Measurements from ENCODE around the gene CREBBP.

CREBBP gene

GRCh38 chr16:3850544-3850899 lies 30.0 kb downstream of the CREBBP start:
- no peak for DNase-seq

GRCh38 chr16:3849751-3850543 lies 30.6 kb downstream of the CREBBP start:
- DNase-seq = no peak

- DNase-seq = no peak
Observed at GRCh38 chr16:3846595-3847091, 33.9 kb downstream of the CREBBP start.

- no peak for DNase-seq
Observed at GRCh38 chr16:3846087-3846486, 34.4 kb downstream of the CREBBP start.

- DNase-seq = no peak
Observed at GRCh38 chr16:3842994-3843393, 37.5 kb downstream of the CREBBP start.

GRCh38 chr16:3841729-3842508 lies 38.6 kb downstream of the CREBBP start:
- DNase-seq = no peak

- DNase-seq = no peak
Observed at GRCh38 chr16:3839402-3840184, 40.9 kb downstream of the CREBBP start.

GRCh38 chr16:3838600-3839401 lies 41.7 kb downstream of the CREBBP start:
- DNase-seq = no peak

GRCh38 chr16:3837851-3838586 lies 42.5 kb downstream of the CREBBP start:
- no peak for DNase-seq

- no peak for DNase-seq
Observed at GRCh38 chr16:3836641-3837040, 43.9 kb downstream of the CREBBP start.

- DNase-seq = no peak
Observed at GRCh38 chr16:3835089-3835602, 45.4 kb downstream of the CREBBP start.

GRCh38 chr16:3832668-3833067 lies 47.8 kb downstream of the CREBBP start:
- DNase-seq = no peak

- no peak for DNase-seq
Observed at GRCh38 chr16:3830625-3831254, 49.8 kb downstream of the CREBBP start.

- no peak for DNase-seq
Observed at GRCh38 chr16:3829631-3830536, 50.6 kb downstream of the CREBBP start.

GRCh38 chr16:3825940-3826339 lies 54.6 kb downstream of the CREBBP start:
- DNase-seq = no peak

GRCh38 chr16:3825103-3825502 lies 55.4 kb downstream of the CREBBP start:
- DNase-seq = no peak

- no peak for DNase-seq
Observed at GRCh38 chr16:3824121-3824795, 56.3 kb downstream of the CREBBP start.

GRCh38 chr16:3823427-3823826 lies 57.1 kb downstream of the CREBBP start:
- DNase-seq = no peak

- no peak for DNase-seq
Observed at GRCh38 chr16:3822366-3823045, 58.0 kb downstream of the CREBBP start.
